GM21576 (cell line): Measurements from ENCODE around the gene ALDH3B2.
"Not testable (repeated sequence)": the region's sequence is repeated elsewhere in the genome, so short reads cannot be mapped to it uniquely, and the experiment has no call there.

Source experiments
- ATAC-seq: cut with Tn5 transposase; IDR thresholded peaks from one replicate; pipeline ENCODE4 v1.9.1; 2021; ENCODE audit warnings: mild to moderate bottlenecking, moderate library complexity; ENCODE audit not compliant: unreplicated experiment

ALDH3B2 gene

DNA sequence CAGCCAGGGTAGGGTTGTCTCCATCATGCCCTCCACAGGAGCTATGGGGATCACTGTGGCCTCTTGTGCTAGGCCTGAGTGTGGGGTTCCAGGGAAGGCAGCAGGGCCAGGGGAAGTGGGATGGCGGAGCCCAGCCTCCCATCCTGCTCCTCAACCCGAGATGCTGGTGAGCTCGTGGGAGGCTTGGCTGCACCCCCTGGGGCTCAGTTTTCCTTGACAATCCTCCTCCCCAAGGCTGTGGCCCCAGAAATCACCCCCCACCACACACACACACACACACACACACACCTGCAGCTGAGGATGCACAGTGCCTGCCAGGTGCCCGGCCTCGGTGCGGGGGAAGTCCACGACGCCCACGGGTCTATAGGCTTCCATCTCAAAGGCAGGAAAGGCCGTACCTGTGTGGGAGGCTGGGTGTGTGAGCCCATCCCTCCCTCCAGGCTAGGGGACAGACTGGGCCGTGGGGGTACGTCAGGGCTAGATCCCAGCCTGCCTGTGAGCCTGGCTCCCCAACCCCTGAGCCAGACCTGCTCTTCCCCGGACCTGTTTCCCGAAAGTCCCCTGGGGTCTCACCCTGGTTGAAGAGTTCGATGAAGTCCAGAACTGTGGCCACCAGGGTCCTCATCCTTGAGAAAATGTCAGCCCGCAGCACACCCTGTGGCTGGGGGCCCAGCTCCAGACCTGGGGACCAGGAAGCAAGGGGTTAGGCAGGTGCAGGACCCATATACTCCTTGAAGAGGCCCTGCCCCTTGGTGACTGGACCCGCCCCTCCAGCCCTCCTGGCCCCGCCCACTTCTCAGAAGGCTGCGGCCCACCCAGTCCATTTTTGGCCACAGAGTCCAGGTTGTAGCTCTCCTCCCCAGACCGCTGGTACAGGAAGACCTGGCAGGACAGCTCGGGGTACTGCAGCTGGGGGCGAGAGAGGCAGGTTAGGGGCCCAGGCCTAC is 29.7 kb downstream of the ALDH3B2 start:
- ATAC-seq, result no peak

DNA sequence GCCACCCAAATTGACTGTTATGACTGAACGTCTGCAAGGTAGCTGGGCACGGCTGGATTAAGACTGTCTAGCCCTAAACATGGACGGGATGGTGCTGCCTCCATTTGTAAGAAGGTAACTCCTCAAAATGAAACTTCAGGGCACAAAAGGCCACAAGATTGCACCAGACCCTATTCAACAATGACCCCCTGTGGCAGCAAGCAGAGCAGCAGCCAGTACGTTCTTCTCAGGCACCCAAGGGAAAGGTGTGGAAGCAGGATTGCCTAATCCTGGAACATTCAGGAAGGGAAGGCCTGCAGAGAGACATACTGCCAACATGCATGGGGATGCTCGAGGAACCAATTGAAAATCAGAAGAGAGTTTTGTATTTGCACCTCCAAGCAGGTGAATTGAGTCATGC is 30.4 kb downstream of the ALDH3B2 start:
- ATAC-seq, result no peak

DNA sequence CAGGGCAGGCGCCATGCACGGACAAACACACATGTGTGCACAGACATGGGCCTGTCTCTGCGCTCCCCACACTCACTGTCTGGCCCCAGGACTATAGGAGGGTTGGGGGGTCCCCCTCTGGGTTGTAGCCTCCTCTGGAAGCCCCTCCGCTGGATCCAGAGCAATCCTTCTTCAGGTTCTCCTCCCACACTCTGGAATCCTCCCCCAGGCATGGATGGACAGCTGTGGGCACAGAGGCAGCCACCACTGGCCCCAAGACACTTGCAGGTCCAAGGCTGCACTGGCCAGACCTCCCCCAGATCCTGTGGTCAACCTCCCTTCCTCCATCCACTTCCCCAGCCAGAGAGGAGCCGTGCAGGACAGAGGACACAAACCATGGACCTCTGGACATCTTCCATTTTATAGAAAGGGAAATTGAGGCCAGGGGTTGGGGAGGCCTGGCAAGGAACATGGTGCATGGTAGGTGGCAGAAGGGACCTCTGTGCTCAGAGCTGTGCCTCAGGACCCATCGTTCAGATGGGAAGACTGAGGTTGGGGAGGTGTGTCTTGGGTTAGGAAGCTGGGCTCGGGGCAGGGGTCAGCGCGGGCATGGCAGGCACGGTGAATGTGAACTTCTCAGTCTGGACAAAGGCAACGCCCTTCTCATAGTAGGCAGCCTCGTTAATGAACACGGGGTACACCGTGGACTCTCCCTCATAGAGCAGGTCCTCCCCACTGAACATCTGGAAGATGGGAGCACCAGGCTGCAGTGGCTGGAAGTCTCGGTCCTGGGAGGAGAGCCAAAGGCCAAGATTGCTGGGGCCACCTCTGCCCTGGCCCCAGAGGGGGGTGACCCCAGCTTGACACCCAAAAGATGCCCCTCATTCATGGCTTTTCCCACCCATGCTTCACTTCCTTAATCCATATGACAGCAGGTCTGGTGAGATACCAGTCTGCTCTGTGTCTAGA is 32.0 kb downstream of the ALDH3B2 start:
- ATAC-seq, result no peak

DNA sequence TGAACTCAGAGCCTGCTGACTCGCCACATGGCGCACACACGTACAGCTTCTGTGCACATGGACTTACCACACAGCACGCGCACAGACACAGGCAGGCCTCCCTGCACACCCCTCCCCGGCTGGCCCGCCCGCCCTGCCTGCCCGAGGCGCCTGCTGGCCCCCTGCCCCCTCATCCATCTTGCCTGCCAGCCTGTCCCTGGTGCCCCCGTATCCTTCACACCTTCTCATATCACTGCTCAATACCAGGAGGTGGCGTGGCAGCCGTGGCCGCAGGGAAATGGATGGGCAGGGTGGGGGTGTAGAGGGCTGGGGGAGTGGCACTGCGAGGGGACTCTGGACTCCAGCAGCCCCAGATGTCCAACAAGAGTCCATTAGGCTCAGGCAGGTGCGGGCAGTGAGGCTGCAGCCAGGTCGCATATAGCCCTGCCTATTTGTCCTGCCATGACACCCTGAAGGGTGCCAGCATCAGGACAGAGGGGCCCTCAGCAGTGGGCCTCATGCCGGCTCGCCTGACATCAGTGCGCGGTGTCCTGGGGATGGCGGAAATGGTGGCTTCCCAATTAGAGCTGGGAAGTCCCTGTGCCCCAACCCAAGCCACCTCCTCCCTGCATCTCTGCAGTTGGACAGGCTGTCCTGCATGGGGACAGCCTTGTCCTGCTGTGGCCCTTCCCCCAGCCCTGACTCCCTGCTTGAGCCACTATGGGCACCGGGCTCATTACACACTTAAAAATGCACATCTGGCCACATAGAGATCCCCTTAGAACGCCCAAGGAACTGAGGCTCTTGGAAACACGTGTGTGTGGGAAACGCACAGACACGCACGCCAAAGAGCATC is 32.9 kb downstream of the ALDH3B2 start:
- ATAC-seq, result no peak

DNA sequence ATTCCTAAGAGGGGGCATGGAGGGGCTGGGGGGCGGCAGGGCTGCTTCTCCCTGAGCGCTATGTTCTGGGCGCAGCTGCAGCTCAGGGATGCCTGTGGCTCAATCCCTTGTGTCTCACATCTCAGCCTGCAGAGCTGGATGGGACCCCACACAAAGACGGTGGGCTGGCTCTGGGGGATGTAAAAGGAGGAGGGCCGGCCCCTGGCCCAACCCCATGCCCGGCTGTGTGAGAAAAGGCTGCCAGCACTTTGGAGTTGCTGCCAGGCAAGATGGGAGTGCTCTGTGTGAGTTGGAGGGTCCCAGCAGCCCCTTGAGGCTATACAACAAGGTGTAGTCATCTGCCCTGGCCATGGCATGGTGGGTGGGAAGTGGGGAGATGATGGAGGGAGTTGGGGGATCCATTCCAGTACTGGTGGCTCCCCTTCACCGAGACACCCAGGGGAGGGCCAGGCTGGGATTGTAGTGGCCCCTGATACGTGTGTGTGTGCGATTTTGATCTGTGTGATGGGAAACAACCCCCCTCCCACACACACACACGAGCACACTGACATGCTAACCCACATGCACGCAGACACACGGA is 33.6 kb downstream of the ALDH3B2 start:
- ATAC-seq, result no peak

DNA sequence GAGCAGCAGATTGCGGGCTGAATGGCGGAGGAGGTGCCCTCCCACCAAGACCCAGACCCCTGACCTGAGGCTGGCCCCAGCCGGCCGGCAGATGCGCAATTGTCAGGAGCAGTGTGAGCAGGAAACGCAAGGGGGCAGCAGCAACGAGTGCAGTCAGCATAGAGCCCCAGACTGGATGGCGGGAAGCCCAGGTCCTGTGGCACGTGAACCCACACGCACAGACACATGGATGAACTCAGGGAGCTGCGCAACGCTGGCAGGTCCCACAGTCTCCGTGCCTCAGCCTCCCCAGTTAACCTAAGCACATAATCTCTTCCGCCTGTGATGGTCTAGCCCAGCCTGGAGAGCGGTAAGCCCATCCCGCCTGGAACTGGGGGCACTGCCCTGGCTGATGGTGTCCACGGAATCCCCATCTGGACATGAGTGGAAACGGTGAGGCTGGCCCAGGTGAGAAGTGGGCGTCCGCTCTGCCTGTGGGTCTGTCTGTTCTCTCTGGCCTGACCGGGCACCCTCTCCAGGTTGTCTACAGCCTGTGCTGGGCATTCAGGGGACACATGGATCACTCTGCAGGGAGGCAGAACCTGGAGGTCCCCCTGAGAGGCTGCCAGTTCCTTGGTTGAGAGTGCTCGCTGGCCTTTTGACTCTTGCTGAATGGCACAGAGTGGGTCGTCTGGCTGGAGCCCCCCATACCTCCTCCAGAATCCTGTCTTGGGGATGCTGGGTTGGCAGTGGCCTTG is 34.2 kb downstream of the ALDH3B2 start:
- no peak for ATAC-seq

DNA sequence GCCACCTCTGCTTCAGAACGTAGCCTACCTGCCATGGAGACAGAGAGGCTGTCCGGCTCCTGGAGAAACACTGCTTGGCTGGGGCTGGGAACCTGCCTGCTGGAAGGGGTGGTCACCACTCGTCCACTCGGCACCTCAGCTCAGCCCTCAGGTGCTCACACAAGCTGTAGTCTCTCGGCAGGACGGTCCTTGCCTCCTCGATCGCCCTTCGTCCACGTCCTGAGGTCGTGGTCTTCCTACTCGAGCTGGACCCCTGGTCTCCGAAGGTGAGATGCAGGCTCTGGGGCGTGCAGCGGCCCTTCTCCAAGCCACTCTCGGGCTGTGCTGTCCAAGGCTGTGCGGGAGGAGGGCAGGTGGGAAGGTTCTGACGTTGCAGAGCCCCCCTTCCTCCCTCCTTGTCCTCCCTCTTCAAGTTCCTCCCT is 35.0 kb downstream of the ALDH3B2 start, which contains the start of gene TBX10:
TBX10 (minus strand) TSS at position 326 of the 422 bp plus-strand sequence; CDS start at position 35, 291 bp downstream.
- ATAC-seq, result no peak

DNA sequence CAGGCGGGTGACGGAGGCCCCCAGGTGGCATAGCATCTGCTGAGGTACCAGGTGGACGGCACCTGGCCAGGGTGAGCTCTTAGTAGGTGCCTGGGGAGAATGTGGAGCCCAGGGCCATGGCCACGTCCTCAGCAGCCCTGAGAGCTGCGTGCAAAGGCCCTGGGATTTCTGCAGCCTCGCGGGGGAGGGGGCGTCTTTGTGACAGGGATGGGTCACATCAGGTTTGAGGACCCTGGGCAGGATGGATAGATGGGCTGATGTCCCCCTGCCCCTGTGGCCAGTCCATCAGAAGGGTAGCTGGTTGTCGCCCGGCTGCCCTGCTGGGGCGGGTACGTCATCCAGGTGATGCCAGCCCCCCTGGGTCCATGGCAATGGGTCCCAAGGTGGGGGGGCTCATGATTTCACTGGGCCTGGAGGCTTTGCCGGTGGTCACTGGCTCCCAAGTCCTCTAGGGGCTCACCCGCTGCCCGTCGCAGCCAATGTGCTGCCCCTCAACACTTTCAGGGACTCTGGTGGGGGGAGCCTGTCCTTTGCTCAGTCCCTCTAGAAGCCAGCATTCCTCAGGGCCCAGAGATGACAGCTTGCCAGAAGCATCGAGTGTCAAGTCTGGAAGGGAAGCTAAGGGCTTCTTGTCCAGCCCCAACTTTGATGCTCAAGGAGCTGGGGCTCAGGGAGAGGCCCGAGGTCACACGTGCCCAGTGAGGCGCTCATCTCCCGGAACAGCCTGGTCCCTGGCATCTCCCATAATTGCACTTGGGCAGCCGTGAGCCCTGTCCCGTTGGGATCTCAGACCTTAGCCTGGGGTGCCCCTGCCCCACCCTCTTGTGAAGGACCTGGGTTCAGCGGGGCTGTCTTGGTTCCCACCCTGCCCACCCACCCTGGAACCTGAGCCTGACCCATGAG is 35.6 kb downstream of the ALDH3B2 start:
- ATAC-seq, result no peak

DNA sequence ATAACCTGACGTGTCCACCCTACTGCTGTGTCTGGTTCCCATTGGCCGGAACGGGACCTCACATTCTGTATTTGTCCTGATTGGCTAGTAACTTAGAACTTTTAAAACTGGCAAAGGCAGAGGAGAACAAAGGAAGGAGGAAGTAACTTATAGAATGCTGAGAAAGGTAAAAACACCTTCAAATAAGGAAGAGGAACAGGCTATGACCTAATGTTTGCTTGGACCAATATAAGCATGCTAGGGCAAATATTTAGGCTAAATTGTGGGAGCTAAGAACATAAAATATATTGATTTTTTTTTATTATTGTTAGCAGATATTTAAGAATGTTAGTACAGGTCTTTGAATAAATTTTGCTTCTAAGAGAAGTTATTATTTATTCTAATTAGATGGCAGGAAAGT is 37.0 kb downstream of the ALDH3B2 start:
- ATAC-seq, result not testable (repeated sequence)

DNA sequence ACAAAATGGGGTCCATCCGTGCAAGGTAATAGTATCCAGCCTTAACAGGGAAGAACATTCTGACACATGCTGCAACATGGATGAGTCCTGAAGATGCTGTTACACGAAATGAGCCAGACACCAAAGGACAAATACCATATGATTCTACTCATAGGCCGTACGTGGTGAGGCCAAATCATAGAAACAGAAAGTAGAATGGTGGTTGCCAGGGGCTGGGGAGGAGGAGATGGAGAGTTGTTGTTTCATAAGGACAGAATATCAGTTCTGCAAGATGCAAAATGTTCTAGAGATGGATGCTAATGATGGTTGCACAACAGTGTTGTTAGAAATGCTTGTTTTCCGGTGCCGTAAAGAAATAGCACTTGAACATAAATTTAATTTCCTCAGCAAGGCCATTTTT is 37.5 kb downstream of the ALDH3B2 start:
- ATAC-seq, result no peak

DNA sequence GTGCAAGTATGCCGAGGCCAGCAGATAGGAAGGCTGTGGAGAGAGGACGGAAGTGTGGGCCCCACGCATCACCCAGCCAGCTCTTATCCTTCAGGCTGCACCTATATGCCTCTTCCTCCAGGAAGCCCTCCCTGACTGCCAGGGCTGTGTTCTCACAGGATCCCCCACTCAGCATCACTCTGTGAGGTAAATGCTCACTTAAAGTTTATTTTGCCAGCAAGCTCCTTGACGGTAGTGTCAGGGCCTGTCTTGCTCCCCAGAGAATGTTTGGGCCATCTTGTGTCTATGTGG is 39.2 kb downstream of the ALDH3B2 start:
- no peak for ATAC-seq

DNA sequence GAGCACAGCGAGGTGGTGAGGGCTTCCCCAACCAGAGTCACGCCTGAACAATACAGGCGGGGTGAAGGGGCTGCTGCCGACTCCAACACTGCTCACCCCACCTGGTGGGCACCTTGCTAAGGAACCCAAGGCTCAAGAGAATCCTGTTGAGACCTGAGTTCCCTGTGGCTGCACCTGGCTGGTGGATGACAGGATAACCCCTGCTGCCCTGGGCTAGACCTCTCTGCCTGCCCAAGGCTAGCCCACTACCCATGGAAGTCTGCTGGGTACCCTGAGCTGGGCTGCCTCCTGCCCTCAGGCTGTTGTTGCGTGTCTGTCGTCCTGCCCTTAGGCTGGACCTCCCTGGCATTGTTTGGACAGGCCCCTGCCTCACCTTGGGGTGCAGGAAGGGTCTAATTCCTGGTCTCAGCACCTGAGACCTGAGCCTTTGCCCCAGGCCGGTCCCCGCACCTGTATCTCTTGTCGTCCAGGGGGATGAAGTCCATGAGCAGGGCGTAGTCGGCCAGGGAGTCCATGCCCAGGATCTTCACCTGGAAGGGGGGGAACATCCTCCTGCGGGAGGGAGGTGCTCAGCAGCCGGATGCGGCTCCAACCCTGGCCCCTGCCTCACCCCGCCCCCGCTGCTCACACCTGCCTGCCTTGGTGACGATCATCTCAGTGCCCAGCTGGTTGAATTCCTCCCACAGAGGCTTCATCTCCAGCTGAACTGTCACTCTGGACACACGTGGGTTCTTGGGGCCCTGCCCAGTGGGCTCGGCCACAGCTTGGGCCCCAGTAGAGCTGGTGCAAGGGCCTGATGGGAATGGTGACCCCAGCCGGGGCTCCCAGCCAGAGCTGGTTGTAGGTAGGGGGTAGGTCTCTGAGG is 39.8 kb downstream of the ALDH3B2 start:
- ATAC-seq, result no peak

DNA sequence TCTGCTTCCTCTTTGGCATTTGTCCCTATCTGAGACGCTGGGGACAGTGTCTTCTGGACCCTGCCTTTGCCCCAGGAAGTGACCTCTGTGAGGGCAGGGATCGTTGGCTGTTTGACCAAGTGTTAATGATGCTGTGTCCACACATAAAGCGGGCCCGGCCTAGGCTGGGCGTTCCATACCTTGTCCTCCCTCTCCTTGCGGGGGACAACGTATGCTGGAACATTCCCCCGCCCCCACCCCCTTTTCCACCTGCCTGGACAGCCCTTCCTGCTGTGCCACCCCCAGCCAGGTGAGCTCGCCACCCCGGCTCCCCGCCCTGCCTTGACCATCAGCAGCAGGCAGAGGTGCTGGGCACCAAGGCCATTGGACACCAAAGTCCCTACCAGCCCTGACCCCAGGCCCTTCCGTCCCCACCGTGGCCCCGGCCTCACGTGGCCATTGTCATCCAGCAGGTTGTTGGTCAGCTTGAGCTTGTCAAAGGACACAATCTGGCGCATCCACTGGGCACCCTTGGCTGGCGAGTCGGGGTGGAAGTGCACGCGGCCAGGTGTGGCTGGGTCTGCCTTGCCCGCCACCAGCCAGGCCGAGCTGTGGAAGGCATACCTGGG is 40.6 kb downstream of the ALDH3B2 start:
- ATAC-seq, result no peak

DNA sequence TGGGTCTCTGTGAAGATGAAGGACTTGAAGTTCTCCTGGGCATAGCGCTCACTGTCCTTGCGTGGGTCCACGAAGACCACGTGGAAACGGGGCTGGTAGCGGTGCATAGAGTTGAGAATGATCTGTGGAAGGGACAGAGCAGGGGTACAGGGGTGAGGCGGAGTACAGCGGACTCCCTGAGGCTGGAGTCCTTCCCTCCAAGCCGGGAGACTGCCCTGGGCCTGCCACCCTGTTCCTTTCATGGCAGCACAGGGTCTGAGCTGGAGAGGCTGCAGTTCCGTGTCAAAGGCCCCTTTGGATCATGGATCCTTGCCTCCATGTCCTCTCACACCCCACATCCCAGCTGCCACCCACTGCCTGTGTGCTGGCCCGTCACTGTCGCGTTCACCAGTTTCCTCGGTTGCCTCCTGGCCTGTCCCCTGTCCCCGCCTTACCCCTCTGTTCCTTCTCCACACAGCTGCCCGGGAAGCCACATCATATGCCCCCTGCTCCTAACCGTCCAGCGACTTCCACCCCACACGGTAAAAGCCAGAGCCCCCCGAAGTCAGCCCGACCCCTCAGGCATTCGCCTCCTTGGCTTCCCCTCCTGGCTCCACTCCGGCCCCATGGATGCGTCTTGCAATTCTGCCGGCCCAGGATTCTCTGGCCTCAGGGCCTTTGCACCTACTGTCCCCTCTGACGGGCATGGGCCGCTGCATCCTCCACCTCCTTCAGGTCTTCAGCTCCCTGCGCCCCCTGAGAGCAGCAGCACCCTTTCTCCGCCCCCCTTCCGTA is 41.3 kb downstream of the ALDH3B2 start:
- ATAC-seq, result no peak

DNA sequence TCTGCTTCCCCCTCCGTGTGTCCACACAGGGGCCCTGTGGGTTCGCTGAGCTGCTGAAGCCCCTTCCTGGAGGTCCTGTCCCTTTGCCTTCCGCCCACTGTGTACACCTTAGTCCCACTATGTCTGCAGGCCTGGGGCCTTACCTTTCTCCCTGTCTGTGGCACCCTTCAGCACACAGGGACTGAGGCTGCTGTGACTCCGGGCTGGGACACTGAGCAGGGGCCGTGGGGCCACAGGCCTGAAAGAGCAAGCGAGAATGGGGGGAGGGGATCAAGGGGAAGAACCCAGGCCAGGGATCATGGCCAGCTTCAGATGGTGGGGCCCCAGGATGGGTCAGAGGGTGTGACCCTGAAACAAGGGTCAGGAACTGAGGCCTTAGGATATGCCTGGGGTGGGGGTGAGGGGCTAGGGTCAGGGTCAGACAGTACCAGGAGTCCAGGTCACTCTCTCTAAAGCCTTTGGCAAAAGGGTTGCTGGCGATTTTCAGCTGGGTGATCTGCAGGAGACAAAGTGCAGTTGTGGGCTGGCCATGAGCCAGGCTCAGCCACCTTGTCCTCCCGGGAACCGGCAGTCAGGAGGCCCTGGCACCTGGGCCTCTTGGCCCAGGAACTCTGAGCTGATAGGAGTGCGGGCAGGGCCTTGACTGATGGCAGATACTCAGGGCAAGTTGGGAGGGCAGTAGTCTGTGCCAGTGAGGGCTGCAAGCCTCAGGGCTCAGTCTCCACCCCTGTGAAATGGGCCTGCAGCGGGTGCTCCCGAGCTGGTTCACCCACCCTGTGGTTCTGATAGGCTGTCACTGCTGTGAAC is 42.0 kb downstream of the ALDH3B2 start:
- ATAC-seq, result no peak

DNA sequence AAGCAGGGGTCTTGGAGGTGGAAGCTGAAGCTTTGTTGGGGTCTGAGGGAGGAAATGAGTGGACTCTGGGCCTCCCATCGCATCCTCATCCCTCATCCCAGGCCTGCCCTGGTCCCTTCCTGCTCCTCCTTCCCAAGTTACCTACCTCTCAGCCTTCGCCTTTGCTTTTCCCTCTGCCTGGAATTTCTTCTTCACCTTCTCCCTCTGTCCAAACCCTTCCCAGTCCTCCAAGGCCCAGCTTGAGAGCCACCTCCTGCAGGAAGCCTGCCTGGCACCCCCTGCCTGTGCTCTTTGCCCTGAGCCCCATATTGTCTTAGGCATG is 42.6 kb downstream of the ALDH3B2 start:
- no peak for ATAC-seq
